Tongue (tissue), 2 donors: ENCODE data around the gene AMY2B. TPM values are rescaled to one million over a fixed set of nuclear protein-coding genes. Genes with fewer than 3 reads are reported as not detected.
"Not testable (repeated sequence)": the region's sequence is repeated elsewhere in the genome, so short reads cannot be mapped to it uniquely, and the experiment has no call there.

Experiments
- DNase-seq: peaks from one replicate; pipeline ENCODE4 v3.0.0-alpha.2; 2015
- total RNA-seq: library from RNA; depleted of rRNA; stranded (reverse); fragments of >200 nt; gene quantifications from one replicate; pipeline ENCODE4 v1.2.3, GENCODE V29; 2014

AMY2B gene
- 29.7 TPM for total RNA-seq

DNA sequence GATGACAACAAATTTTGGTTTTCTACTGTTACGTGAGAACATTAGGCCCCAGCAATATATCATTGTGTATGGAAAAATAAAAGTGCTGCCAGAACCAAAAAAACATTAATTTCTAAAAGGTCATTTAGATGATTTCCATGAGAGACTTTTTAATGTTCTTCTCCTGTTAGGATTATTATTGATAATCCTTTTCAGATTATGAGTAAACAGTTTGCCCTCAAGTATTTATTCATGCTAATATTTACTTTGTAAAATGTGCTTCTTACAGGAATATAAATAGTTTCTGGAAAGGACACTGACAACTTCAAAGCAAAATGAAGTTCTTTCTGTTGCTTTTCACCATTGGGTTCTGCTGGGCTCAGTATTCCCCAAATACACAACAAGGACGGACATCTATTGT lies at the start of gene AMY2B:
TSS of gene AMY2B (plus strand) at position 301 of the 400 bp plus-strand sequence. CDS start at position 315, 14 bp downstream.
- not testable (repeated sequence) for DNase-seq

DNA sequence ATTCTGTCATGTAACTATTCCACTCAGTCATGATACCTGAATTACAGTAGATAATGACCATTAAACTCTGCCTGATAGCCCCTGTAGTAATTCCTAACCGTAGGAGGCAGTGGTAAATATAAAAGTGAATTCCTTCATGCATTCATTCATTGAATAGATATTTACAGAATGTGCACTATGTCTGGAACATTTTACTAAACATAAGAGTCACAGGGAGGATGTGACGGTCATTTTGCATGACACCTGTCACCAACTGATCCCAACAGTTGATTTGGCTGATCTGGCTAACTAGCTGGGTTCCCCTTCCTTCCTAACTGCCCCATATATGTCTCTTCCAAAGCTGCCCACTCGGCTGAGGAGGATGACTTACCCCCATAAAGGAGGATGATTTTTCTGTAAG lies 48.0 kb upstream of the AMY2B start:
- no peak for DNase-seq

DNA sequence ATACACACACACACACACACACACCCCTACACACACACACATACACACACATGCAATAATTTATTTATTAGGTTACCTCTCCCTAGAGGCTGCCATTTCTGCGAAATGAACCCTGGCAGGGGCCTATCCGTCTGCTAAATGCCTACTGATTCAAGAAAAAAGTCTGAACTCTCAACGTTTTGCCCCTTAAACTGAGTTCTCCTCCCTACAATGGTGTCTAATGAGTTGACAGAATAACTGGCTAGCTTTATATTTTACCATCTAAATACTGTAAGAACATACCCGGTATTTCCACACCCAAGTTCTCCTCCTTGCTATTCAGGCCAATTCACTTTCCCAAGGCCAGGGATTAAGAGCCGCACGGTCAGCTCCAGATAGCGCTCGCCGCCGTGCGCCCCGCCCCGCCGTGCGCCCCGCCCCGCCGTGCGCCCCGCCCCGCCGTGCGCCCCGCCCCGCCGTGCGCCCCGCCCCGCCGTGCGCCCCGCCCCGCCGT lies 46.2 kb upstream of the AMY2B start:
- peak; percentile 63 for DNase-seq

DNA sequence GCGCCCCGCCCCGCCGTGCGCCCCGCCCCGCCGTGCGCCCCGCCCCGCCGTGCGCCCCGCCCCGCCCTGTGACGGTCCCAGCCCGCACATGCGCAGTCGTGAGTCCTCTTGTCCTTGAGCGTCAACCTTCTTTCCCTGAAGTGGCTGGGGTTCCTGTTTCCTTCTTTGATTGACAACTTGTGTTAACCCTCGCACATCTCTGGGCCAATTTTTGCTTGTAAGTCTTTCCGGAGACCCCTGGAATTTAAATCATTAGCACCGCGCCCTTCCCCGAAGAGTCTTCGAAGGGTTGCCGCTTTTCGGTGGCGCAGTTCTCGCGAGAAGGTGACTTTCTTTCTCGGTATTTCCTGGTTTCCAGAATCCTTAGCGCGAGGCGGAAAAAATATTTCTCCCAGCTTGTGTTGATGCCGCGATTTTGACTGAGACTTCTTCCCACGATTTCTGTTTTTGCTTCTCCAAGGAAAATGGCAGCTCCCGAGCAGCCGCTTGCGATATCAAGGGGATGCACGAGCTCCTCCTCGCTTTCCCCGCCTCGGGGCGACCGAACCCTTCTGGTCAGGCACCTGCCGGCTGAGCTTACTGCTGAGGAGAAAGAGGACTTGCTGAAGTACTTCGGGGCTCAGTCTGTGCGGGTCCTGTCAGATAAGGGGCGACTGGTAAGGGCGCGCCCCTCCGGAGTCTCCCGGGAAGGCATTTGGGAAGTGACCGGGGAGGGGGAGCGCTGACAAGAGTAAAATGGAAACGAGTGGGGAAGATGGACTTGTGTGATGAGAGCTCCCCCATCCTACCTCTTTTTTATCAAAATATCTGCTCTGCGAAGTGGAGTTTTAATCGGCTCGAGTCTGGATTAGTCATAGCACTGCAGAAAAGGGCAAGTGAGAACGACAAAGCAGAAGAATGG lies 45.5 kb upstream of the AMY2B start, which contains the start of gene RNPC3:
TSS of gene RNPC3 (plus strand) at position 93 of the 901 bp plus-strand sequence. CDS start at position 465, 372 bp downstream.
- DNase-seq, result peak; percentile 97

DNA sequence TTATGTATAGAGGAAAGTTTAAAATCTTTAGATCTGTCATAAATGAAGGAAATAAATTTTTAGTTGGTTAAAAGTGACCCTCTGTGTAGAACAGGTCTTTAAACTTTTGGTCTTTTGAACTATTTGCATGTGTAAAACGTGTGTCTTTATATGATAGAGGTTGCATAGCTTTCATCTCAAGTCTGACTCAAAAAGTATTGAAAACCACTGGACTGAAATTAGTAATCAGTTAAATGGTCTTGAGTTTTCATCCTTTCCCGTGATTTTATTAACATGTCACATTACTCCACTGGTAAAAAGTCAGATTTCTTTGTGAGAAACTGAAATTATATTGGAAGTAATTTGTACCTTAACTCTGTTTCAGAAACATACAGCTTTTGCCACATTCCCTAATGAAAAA lies 44.1 kb upstream of the AMY2B start:
- DNase-seq, result no peak

DNA sequence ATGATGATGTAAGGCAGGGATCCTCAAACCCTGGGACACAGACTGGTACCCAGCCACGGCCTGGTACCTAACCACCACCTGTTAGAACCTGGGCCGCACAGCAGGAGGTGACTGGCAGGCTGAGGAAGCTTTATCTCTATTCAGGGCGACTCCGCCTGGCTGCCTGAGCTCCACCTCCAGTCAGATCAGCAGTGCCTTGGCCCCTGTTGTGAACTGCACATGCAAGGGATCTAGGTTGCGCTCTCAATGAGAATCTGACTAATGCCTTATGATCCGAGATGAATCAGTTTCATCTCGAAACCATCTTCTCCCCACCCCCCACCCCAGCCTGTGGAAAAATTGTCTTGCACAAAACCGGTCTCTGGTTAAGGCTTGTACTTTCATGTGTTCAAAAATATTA lies 41.6 kb upstream of the AMY2B start:
- no peak for DNase-seq

DNA sequence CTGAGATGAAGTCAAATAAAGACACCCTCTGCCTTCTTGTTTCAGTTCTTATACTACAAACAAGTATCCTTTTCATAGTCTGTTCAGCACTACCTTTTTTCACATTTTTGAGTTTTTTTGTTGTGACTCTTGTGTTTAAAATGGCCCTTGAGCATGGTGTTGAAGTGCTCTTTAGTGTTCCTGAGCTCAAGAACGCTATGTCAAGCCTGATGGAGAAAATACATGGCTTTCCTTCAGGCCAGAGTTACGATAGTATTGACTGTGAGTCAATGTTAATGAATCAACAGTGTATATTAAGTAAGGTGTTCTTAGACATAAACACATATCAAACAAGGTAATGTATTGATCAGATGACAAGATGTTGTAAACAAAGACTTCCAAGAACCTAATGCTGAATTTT lies 33.2 kb upstream of the AMY2B start:
- DNase-seq, result no peak

DNA sequence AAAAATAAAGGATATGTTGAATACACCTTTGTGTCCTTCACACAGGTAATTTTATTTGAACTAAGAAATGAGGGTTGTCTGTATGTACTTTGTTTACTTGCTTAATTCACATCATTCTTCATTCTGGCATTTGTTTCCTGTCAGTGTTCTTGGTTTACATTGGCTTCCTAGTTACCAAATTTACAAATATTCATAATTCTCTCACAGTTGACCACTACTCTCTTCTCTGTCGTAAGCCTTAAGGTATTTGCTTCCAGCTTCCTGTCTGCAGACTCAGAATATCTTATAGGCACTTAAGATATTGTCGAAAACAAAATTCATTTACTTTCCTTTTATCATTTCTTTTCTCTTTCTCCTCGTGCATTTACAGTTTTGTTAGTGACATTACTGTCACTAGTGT lies 30.0 kb upstream of the AMY2B start:
- DNase-seq, result no peak

DNA sequence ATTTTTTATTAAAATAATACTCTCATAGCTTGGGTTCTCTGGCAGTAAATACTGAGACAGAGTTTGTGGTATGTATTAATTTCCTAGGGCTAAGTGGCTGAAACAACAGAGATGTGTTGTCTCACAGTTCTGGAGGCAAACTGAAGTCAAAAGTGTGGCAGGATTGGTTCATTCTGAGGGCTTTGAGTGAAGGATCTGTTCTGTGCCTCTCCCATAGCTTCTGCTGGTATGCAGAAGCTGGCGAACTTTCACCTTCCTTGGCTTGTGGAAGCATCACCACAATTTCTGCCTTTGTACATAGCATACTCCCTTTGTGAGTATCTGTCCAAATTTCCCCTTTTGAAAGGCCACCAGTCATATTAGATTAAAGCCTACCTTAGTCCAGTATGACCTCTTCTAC lies 24.9 kb upstream of the AMY2B start:
- DNase-seq, result no peak

DNA sequence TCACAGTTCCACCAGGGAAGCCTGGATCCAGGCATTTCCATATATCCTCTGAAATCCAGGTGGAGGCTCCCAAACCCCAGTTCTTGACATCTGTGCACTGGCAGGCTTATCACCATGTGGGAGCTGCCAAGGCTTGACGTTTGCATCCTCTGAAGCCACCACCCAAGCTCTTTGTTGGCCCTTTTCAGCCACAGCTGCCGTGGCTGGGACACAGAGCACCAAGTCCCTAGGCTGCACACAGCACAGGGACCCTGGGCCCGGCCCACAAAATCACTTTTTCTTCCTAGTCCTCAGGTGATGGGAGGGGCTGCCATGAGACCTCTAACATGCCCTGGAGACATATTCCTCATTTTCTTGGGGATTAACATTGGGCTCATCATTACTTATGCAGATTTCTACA lies 23.5 kb upstream of the AMY2B start:
- no peak for DNase-seq

DNA sequence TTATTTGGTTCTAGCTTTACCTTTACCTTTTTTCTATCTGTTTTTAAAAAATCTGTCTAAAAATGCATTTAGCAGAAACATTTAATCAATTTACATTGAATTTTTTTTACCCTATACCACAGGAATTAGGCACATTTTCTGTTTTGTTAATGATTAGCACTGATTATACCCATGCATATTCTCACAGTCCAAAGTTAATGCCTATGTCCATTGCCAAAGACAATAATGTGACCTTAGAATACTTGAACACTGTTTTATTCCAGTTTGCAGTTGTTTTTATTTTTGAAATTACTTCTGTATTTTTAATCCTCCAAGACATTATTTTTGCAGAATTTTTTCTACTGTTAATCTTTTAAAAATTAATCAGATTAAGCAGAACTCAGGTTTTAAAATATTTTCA lies 11.0 kb upstream of the AMY2B start:
- DNase-seq, result no peak

DNA sequence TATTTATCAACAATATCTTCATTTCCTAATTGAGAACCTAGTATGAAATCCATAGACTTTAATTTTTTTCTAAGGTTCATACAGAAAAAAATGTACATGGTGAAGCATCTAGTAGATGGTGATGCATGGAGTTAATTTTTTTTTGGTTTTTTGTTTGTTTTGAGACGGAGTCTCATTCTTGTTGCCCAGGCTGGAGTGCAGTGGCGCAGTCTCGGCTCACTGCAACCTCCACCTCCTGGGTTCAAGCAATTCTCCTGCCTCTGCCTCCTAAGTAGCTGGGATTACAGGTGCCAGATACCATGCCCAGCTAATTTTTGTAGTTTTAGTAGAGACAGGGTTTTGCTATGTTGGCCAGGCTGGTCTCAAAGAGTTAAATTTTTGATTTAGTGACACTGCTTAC lies 10.3 kb upstream of the AMY2B start:
- DNase-seq, result not testable (repeated sequence)

DNA sequence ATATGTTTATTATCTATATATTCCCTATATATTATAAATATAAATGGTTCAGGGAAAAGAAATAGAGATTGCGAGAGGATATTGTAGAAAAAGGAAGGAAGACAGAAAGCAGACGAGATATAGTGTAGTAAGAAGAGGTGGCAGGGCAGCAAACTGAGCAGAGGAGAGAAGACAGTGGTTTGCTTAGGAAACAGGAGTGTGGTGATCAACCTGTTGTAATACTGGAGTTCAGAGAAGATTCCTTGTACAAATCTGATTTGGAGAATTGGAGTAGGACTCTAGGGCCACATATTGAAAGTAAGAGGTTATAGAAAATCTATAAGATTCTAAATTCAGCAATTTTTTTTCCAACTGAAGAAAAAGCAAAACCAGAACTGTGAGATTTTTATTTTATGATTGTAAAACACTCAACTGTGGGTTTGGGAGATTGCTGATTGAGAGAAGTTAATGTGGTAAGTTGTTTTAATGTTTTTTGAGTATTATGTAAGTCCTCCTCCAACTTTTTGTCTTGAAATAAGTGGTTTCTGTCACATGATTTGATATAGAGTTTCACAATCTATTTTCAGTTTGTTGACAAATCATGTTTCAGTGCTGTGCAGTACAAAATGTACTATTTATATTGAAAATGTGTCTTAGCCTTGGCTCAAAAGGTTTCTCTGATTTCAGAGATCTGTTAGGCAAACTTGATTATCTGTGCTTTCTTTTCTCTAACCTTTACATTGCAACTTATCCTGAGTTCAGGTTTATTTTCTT lies 9.6 kb upstream of the AMY2B start:
- no peak for DNase-seq

DNA sequence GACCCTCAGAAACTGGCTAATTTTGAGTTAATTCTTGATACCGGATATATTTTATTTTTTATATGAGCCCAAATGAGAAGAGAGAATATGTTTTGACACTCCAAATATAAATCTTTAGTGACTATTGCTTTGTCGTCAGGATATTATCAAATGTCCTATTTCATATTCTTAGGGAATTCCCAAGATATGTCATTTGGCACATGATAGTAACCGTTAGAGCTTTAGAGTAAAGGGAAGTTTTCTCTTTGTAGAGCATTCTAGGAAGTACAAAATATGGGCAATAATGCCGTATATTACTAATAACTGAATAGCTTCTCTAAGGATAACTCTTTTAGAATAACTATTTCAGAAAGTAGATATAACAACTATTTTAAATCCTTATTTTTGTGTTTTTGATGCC lies 8.3 kb upstream of the AMY2B start:
- no peak for DNase-seq

DNA sequence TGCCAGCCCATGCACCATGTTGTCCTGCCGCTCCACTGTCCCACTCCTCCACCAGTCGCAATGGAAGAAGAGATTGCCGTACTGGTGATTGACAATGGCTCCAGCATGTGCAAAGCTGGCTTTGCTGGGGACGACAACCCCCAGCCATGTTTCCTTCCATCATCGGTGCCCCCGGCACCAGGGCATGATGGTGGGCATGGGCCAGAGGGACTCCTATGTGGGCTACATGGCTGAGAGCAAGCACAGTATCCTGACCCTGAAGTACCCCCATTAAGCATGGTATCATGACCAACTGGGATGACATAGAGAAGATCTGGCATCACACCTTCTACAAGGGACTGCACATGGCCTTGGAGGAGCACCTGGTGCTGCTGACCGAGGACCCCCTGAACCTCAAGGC lies 1.9 kb upstream of the AMY2B start:
- DNase-seq, result no peak

DNA sequence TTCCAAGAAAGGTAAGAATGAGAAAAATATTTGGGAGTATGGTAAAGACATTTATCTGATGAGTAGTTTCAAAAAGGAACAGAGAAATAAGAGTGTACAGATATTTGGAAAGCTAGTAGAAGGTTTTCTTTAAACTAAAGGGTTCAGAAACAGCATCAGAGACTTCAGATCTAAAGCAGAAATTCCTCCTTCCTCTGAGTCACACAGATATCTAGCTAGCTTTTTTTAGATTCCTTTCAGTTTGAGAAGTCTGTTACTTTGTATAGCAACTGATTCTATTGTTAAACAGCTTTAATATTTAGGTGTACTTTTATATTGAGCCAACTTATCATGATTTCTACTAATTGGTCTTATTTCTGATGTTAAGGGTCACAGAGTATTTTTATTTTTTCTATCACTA lies 4.7 kb downstream of the AMY2B start:
- DNase-seq, result no peak

DNA sequence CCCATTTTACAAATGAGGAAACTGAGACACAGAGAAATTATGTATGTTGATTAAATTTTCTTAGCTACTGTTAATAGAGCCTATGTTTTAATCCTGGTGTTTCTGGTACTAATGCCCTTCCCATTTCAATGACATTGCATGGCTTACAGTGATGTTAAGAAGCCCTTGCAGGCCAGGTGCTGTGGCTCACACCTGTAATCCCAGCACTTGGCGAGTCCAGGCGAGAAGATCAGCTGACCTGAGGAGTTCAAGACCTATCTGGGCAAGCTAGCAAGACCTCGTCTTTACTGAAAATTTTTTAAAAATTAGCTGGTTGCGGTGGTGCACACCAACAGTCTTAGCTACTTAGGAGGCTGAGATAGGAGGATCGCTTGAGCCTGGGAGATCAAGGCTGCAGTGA lies 5.4 kb downstream of the AMY2B start:
- not testable (repeated sequence) for DNase-seq

DNA sequence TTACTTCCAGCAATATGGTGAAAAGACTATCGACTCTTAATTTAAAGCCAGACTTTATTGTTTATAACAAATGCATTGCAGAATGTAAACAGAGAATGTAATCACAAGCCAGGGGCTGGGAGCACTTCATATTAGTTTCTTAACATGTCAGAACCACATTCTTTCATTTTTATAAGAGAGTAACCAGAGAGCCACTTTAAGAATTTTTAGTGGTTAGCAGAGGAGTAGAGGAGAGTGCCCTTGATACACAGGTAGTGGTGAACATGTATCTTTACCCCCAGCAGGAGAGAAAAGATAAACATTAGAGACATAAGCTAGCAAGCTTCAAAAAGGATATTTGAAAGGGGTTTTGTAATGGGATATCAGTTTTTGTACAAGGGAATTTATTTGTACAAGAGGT lies 11.1 kb downstream of the AMY2B start:
- no peak for DNase-seq

DNA sequence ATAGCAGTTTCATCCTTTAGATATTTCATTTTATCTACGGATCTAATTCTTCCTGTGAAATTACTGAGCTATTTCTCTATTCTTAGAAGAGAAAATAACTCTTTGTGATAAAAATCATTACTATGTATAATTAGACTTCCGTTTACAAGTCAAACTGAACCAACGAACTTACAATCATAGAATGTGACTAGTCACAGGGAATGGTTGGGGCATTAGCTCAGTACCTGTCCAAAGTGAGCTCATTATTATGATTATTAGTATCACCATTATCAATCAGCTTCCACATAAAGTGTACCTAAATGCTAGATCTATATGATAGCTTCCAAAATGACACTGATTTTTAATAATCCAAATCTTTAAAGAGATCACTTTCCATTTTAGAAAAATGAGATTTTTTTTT lies 12.5 kb downstream of the AMY2B start:
- no peak for DNase-seq

DNA sequence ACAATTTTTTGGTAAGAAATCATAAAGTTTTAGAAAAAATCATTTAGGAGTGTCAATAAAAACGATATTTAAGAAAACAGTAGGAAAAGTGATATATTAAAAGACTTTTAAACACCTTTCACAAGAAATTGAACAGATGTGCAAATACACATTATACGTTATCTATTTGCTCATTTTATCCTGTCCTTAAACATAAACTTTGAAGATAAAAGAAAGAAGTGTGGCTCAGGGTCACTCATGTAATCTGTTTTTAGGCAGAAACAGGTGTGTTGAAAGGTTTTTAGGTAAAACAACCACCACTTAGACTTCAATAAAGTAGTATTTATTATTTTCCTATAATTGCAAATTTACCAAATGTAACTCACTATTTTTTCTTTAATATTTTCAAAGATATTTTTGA lies 13.1 kb downstream of the AMY2B start:
- DNase-seq, result no peak

DNA sequence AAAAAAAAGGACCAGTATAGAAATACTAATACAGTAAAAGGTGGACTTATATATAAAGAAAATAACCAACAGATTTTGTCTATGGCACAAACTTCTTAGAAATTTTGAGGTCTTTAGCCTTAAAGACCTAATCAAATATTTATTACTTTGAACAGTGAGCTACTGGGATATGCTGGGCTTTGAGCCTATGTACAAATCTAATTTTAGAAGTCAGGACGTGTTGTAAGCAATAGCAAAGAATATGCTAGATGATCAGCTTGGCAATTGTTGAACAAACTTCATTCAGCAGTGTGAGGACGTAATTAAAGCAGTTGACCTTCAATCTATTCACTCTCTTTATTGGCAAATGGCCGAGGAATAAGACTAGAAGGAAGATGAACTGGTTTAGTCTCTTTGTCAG lies 31.4 kb downstream of the AMY2B start:
- DNase-seq, result not testable (repeated sequence)

DNA sequence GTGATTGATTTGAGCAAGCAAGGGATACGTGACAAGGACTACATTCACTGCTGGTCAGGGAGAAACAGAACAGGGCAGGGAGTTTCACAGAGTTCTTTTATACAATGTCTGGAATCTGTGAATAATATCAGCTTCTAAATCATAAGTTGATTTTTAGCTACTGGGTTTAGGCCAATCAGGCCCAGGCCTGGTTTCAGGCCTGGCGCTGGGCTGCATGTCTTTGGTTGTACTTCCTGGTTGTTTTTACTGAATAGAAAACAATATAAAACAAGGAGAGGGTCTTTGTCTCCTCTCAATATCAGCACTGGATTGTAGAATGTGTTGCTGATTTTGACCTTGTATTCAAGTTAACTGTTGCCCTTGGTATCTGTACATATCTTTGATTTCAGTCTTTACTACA lies 45.0 kb downstream of the AMY2B start:
- no peak for DNase-seq

DNA sequence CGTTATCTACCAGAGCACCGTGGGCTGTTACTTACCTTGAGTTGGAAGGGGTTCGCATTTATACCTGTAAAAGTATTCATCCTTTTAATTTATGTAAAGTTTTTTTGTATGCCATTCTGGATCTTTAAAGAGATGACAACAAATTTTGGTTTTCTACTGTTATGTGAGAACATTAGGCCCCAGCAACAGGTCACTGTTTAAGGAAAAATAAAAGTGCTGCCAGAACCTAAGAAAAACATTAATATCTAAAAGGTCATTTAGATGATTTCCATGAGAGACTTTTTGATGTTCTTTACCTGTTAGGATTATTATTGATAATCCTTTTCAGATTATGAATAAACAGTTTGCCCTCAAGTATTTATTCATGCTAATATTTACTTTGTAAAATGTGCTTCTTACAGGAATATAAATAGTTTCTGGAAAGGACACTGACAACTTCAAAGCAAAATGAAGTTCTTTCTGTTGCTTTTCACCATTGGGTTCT lies 45.6 kb downstream of the AMY2B start, which contains the start of gene AMY2A:
TSS of gene AMY2A (plus strand) at position 434 of the 484 bp plus-strand sequence. CDS start at position 448, 14 bp downstream.
- DNase-seq, result not testable (repeated sequence)
